Panc1 (cell line): ENCODE measurements around the gene GABRB1. TPM values are rescaled to one million over a fixed set of nuclear protein-coding genes. Genes with fewer than 3 reads are reported as not detected.

ENCODE experiments used
- ATAC-seq: fragments of 200-7000 bp; cut with Tn5 transposase; 2 replicates; pipeline ENCODE4 v1.9.1; 2020; ENCODE audit warnings: mild to moderate bottlenecking, moderate library complexity
- BruUV-seq: library from RNA; stranded (reverse); fragments of 400-500 nt; replicated peaks from 2 replicates; lab custom pipeline; 2021; lab: Mats Ljungman, UMichigan
- CTCF ChIA-PET: fragments of 300-600 bp; sonication (Branson Sonifier 250); formaldehyde crosslinking; loops from one replicate; lab custom pipeline; 2022; ENCODE audit warnings: antibody characterized with exemption; lab: Charles Lee
- POLR2A ChIA-PET: fragments of 300-600 bp; sonication (Branson Sonifier 250); formaldehyde crosslinking; loops from one replicate; lab custom pipeline; 2022; ENCODE audit warnings: antibody characterized with exemption; lab: Charles Lee
- DNase-seq: peaks from one replicate; pipeline ENCODE4 v3.0.0-alpha.2; 2010; ENCODE audit warnings: low read depth, low spot score
- H3K27ac ChIP-seq: 2 replicates; pipeline ENCODE4 v1.5.1; 2011; ENCODE audit warnings: mild to moderate bottlenecking, low read length, inconsistent platforms
- H3K27me3 ChIP-seq: fragments of 200-500 bp; sonication (Bioruptor generic); 2 replicates; pipeline ENCODE4 v1.6.0; 2014; ENCODE audit warnings: low read length, inconsistent platforms; ENCODE audit not compliant: control insufficient read depth, insufficient read depth
- H3K36me3 ChIP-seq: fragments of 200-500 bp; sonication (Bioruptor generic); 2 replicates; pipeline ENCODE4 v1.5.1; 2014; ENCODE audit warnings: inconsistent platforms, mild to moderate bottlenecking, low read length, moderate library complexity; ENCODE audit not compliant: control insufficient read depth, insufficient read depth
- H3K4me1 ChIP-seq: 2 replicates; pipeline ENCODE4 v1.5.1; 2011; ENCODE audit warnings: inconsistent platforms, mild to moderate bottlenecking, low read length, moderate library complexity; ENCODE audit not compliant: control insufficient read depth, insufficient read depth
- H3K4me3 ChIP-seq, 2 experiments: 2 replicates each; pipeline ENCODE4 v1.5.1; 2011 to 2012; ENCODE audit warnings: low read depth in 2 of 2, low read length in 2 of 2, mild to moderate bottlenecking in 2 of 2, inconsistent platforms in 1 of 2, moderate library complexity in 1 of 2
- H3K9me3 ChIP-seq: fragments of 200-500 bp; sonication (Bioruptor generic); 2 replicates; pipeline ENCODE4 v1.5.1; 2014; ENCODE audit warnings: low read depth, mild to moderate bottlenecking, inconsistent platforms, low read length, moderate library complexity; ENCODE audit not compliant: control insufficient read depth, insufficient read depth
- CTCF ChIP-seq: fragments of 450-650 bp; IDR thresholded peaks from 2 replicates; pipeline ENCODE4 v1.5.1; 2017; ENCODE audit warnings: mild to moderate bottlenecking
- POLR2AphosphoS5 ChIP-seq: IDR thresholded peaks from 2 replicates; pipeline ENCODE4 v1.6.1; 2012; ENCODE audit warnings: mild to moderate bottlenecking, low read depth, low read length, moderate library complexity
- REST ChIP-seq, 2 experiments: IDR thresholded peaks; 2 replicates each; pipeline ENCODE4 v1.6.1; 2011 to 2012; ENCODE audit warnings: low read depth in 2 of 2, control low read depth in 1 of 2, low read length in 1 of 2, mild to moderate bottlenecking in 1 of 2, moderate library complexity in 1 of 2; ENCODE audit not compliant: insufficient read depth in 1 of 2
- SIN3A ChIP-seq: IDR thresholded peaks from 2 replicates; pipeline ENCODE4 v1.6.1; 2012; ENCODE audit warnings: low read depth, mild to moderate bottlenecking, low read length, moderate library complexity, borderline replicate concordance; ENCODE audit not compliant: insufficient read depth
- TCF7L2 ChIP-seq: IDR thresholded peaks from 2 replicates; pipeline ENCODE4 v1.6.1; 2011; ENCODE audit warnings: mild to moderate bottlenecking, low read depth, low read length, inconsistent platforms
- in situ Hi-C: cut with HindIII; loops from 2 replicates; pipeline ENCODE4 v1.10.0; 2016; ENCODE audit warnings: low sequenced_read_pairs, low pct_unique_long_range_greater_than_20kb
- intact Hi-C: fragments of 100-400 bp; cut with micrococcal nuclease; formaldehyde crosslinking; loops from one replicate; pipeline ENCODE4 v1.10.0; 2022; ENCODE audit not compliant: unreplicated experiment
- total RNA-seq: library from RNA; stranded (reverse); gene quantifications from one replicate; pipeline ENCODE4 v1.2.1, GENCODE V29; 2021; ENCODE audit not compliant: unreplicated experiment

The GABRB1 gene
- total RNA-seq, 1 experiment from 2014 or later, result not detected

- TF ChIP-seq CTCF (no peak), REST (IDR thresholded peaks at IDR 0.05; ENCODE audit: insufficient read depth in 1 of 2, low read depth in 2 of 2, low read length in 1 of 2) (no peak), TCF7L2 (no peak), SIN3A (no peak), POLR2AphosphoS5 (no peak)
- CTCF ChIA-PET, result no interaction called here
- intact Hi-C loops, result no loop called here
- H3K4me3 ChIP-seq, result no peak overlapping the region
- DNase-seq (no peak), ATAC-seq (no peak)
- no peaks in the 10 kb centered on the region for H3K36me3 ChIP-seq
- no peaks in the 10 kb centered on the region for H3K4me1 ChIP-seq
- in situ Hi-C loops, result no loop called here
- no peaks in the 10 kb centered on the region for H3K9me3 ChIP-seq
- BruUV-seq, result no TSS peak
- no peaks in the 10 kb centered on the region for H3K27me3 ChIP-seq
- POLR2A ChIA-PET, result no interaction called here
- no peak overlapping the region for H3K27ac ChIP-seq
Measured at GRCh38 chr4:47154816-47155370, 123.5 kb downstream of the GABRB1 start.

- no peak for DNase-seq
- Histone ChIP-seq H3K4me3 (no peak overlapping the region), H3K9me3 (no peaks in the 10 kb centered on the region), H3K4me1 (no peaks in the 10 kb centered on the region), H3K36me3 (no peaks in the 10 kb centered on the region), H3K27ac (no peak overlapping the region), H3K27me3 (no peaks in the 10 kb centered on the region)
- ATAC-seq, result no peak
- CTCF ChIA-PET, result no interaction called here
- POLR2A ChIA-PET, result no interaction called here
- in situ Hi-C loops (no loop called here), intact Hi-C loops (no loop called here)
- BruUV-seq, result no TSS peak
- no peak for TF ChIP-seq REST (IDR thresholded peaks at IDR 0.05; ENCODE audit: insufficient read depth in 1 of 2, low read depth in 2 of 2, low read length in 1 of 2)
- no peak for TF ChIP-seq CTCF
- TF ChIP-seq TCF7L2, result no peak
- no peak for TF ChIP-seq POLR2AphosphoS5
- TF ChIP-seq SIN3A, result no peak
Measured at GRCh38 chr4:47155919-47156318, 124.6 kb downstream of the GABRB1 start.
